GM23248 (cell line): ENCODE results near the gene UST. TPM values are rescaled to one million over a fixed set of nuclear protein-coding genes. Genes with fewer than 3 reads are reported as not detected.

Experiments used
- DNase-seq: peaks from one replicate; pipeline ENCODE4 v3.0.0-alpha.2; 2015
- H2AFZ ChIP-seq: fragments of 200-600 bp; sonication (generic); 2 replicates; pipeline ENCODE4 v1.6.1; 2016; ENCODE audit warnings: antibody characterized with exemption
- H3F3A ChIP-seq: fragments of 200-600 bp; sonication (generic); 2 replicates; pipeline ENCODE4 v1.6.1; 2016; ENCODE audit warnings: mild to moderate bottlenecking, antibody characterized with exemption, mixed run types; ENCODE audit not compliant: insufficient read depth
- H3K27ac ChIP-seq: fragments of 200-600 bp; sonication (generic); 2 replicates; pipeline ENCODE4 v1.5.1; 2016; ENCODE audit warnings: mild to moderate bottlenecking
- H3K27me3 ChIP-seq: fragments of 200-600 bp; sonication (generic); replicated peaks from 2 replicates; pipeline ENCODE4 v1.6.1; 2016; ENCODE audit warnings: mild to moderate bottlenecking; ENCODE audit not compliant: insufficient read depth
- H3K36me3 ChIP-seq: fragments of 200-600 bp; sonication (generic); 2 replicates; pipeline ENCODE4 v1.6.1; 2016; ENCODE audit warnings: low read depth, mild to moderate bottlenecking
- H3K4me1 ChIP-seq: fragments of 200-600 bp; sonication (generic); 2 replicates; pipeline ENCODE4 v1.6.1; 2016; ENCODE audit warnings: mild to moderate bottlenecking; ENCODE audit not compliant: insufficient read depth
- H3K4me2 ChIP-seq: fragments of 200-600 bp; sonication (generic); one replicate; pipeline ENCODE4 v1.6.1; 2016; ENCODE audit warnings: mild to moderate bottlenecking; ENCODE audit not compliant: unreplicated experiment
- H3K4me3 ChIP-seq: fragments of 200-600 bp; sonication (generic); 2 replicates; pipeline ENCODE4 v1.5.1; 2016; ENCODE audit warnings: mild to moderate bottlenecking
- H3K79me2 ChIP-seq: fragments of 200-600 bp; sonication (generic); 2 replicates; pipeline ENCODE4 v1.6.1; 2016; ENCODE audit warnings: mild to moderate bottlenecking; ENCODE audit not compliant: insufficient read depth
- H3K9ac ChIP-seq: fragments of 200-600 bp; sonication (generic); 2 replicates; pipeline ENCODE4 v1.6.1; 2016; ENCODE audit warnings: mild to moderate bottlenecking
- H3K9me2 ChIP-seq: fragments of 200-600 bp; sonication (generic); 2 replicates; pipeline ENCODE4 v1.6.1; 2016; ENCODE audit warnings: mixed run types, mild to moderate bottlenecking, moderate library complexity; ENCODE audit not compliant: insufficient read depth
- H3K9me3 ChIP-seq: fragments of 200-600 bp; sonication (generic); one replicate; pipeline ENCODE4 v1.6.1; 2017; ENCODE audit warnings: low read depth
- H4K20me1 ChIP-seq: fragments of 200-600 bp; sonication (generic); 2 replicates; pipeline ENCODE4 v1.6.0; 2016; ENCODE audit not compliant: insufficient read depth
- EZH2 ChIP-seq: fragments of 200-600 bp; sonication (generic); IDR thresholded peaks from 2 replicates; pipeline ENCODE4 v1.6.1; 2018; ENCODE audit warnings: antibody characterized with exemption, mild to moderate bottlenecking; ENCODE audit not compliant: insufficient read depth, poor library complexity, severe bottlenecking
- EZH2phosphoT487 ChIP-seq: fragments of 200-600 bp; sonication (generic); IDR thresholded peaks from 2 replicates; pipeline ENCODE4 v1.6.1; 2018; ENCODE audit warnings: antibody characterized with exemption, moderate library complexity, mild to moderate bottlenecking, low read depth; ENCODE audit not compliant: insufficient read depth
- WGBS, 2 experiments: methylation state at CpG; one replicate each; pipeline ENCODE4 v1.1.6; 2015 to 2017; ENCODE audit warnings: low lambda C conversion rate in 2 of 2, low coverage in 1 of 2; ENCODE audit errors: missing lambda C conversion rate in 2 of 2; 5-methylcytosine and 5-hydroxymethylcytosine counted together
- in situ Hi-C: fragments of 300-500 bp; cut with MboI; formaldehyde crosslinking; loops from 2 replicates; pipeline ENCODE4 v1.15.0; 2020
- polyA plus RNA-seq: library from polyadenylated mRNA; unstranded; fragments of >200 nt; fragmentation: Nextera tagmentation; extraction: Ambion mirVana; gene quantifications from 2 replicates; pipeline ENCODE4 v1.2.1, GENCODE V29; 2016
- total RNA-seq: library from RNA; depleted of rRNA; stranded (reverse); fragments of >200 nt; shearing (Covaris generic); gene quantifications from 2 replicates; pipeline ENCODE4 v1.2.3, GENCODE V29; 2014

UST gene
- total and polyA plus RNA-seq, 2 experiments from 2014 or later = 10.1 to 23.3 TPM

DNA sequence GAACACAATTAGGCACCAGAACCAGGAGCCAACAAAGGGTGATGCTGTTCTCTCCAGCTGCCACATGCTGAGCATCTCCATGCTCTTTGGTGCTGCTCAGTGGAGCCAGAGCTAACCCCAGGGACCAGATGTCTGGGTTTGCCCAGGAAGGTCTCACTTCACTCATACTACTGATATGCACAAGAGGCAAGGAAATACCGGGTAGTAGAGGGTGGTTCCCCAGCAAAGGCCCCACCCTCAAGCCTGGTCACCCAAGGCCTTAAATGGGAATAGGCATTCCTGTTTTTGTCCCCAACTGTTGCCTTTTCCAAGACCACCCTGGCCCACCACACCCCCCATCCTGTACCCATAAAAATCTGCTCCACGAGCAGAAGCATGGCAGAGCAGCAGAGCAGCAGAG is 366.1 kb downstream of the UST start:
- in situ Hi-C loops = no loop called here
- Histone ChIP-seq H4K20me1 (no peaks in the 10 kb centered on the region), H3K27me3 (peaks cover 17% of the 10 kb centered on the region), H3K9me2 (no peaks in the 10 kb centered on the region), H3K36me3 (no peaks in the 10 kb centered on the region), H3K4me1 (no peaks in the 10 kb centered on the region), H3K9me3 (no peaks in the 10 kb centered on the region), H3K4me3 (no peak overlapping the region), H3K4me2 (no peak overlapping the region), H3F3A (no peaks in the 10 kb centered on the region), H3K9ac (no peak overlapping the region), H2AFZ (no peak overlapping the region), H3K27ac (no peak overlapping the region), H3K79me2 (no peaks in the 10 kb centered on the region)
- WGBS, 2 experiments = 47 to 72% methylated on average over 2 of the region's 2 CpGs
- DNase-seq = no peak
- TF ChIP-seq EZH2phosphoT487 (no peak), EZH2 (no peak)

DNA sequence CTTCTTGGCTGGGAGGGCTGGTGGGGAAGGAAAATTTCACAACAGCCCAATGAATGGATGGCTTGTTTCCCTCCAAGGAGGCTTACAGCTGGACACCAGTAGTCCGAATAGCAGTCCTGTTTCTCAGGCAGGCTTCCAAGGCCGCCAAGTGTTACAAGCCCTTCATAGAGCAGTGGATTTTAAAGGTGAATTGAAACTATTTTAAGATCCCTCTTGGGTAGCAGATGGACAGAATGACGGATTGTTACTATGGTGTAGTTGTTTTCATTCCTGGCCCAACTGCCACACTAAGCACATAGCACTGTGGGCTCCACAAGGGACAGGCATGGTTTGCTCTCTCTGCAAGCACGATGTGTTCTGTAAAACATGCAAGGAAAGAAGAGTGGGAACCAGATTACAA is 367.3 kb downstream of the UST start:
- Histone ChIP-seq H3K27ac (no peak overlapping the region), H3K4me1 (no peaks in the 10 kb centered on the region), H3K79me2 (no peaks in the 10 kb centered on the region), H3K9ac (no peak overlapping the region), H3K9me3 (no peaks in the 10 kb centered on the region), H3K4me3 (no peak overlapping the region), H3K9me2 (no peaks in the 10 kb centered on the region), H3K4me2 (no peak overlapping the region), H3K36me3 (no peaks in the 10 kb centered on the region), H3K27me3 (peaks cover 17% of the 10 kb centered on the region), H3F3A (no peaks in the 10 kb centered on the region), H2AFZ (no peak overlapping the region), H4K20me1 (no peaks in the 10 kb centered on the region)
- WGBS, 2 experiments = 67 to 78% methylated on average over 4 of the region's 4 CpGs
- no peak for DNase-seq
- TF ChIP-seq EZH2phosphoT487 (no peak), EZH2 (no peak)
- in situ Hi-C loops = no loop called here

DNA sequence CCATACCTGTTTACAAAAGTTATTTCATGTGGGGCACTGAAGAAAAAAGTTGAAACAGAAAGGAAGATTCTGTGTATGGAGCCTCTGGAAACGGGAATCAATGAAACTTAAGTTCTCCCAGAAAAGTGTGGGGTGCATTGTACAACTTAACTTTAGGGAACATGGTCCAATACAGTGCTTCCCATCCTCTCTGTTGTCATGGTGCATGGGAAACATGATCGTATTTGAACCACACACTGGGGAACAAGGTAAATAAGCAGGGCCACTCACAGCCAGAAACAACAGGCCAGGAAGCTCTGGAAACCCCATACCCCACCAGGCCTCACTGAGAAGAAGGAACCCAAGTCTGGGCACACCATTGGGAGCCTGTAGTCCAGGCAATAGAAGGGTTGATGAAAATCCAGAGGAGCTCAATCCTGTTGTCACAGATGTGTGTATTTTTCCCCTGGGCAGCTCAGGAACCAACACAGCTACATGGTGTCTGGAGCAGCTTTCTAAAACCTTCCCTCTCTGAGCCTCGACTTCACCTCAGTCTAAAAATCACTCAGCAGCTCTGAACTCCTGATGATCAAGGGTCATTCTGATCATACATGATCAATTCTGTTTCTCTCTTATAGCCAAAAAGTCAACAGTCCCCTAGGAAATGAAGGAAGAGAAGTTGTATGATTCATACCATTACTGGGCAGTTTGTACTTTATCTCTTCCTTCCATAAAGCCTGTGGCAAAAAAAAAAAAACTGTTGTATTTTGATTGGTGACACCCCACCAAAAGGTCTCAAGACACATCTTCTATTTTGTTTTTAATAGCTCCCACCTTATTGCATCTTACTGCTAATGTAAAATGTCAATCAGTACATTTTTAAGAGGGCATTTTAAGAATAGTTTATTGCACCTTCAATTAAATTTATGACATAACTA is 372.2 kb downstream of the UST start:
- H3K79me2 ChIP-seq = no peaks in the 10 kb centered on the region
- in situ Hi-C loops = no loop called here
- no peak for TF ChIP-seq EZH2
- no peak for TF ChIP-seq EZH2phosphoT487
- DNase-seq = peak; percentile 28
- H3K4me3 ChIP-seq = no peak overlapping the region
- no peak overlapping the region for H3K27ac ChIP-seq
- WGBS, 2 experiments = 55 to 60% methylated on average over 3 of the region's 3 CpGs
- H3K4me1 ChIP-seq = no peaks in the 10 kb centered on the region
- H3K36me3 ChIP-seq = no peaks in the 10 kb centered on the region
- no peak overlapping the region for H3K4me2 ChIP-seq
- H4K20me1 ChIP-seq = no peaks in the 10 kb centered on the region
- H2AFZ ChIP-seq = no peak overlapping the region
- no peak overlapping the region for H3K9ac ChIP-seq
- no peaks in the 10 kb centered on the region for H3K9me3 ChIP-seq
- no peaks in the 10 kb centered on the region for H3K9me2 ChIP-seq
- H3K27me3 ChIP-seq = peaks cover 17% of the 10 kb centered on the region; the same call in 1 of the 2 replicates
- H3F3A ChIP-seq = no peaks in the 10 kb centered on the region

DNA sequence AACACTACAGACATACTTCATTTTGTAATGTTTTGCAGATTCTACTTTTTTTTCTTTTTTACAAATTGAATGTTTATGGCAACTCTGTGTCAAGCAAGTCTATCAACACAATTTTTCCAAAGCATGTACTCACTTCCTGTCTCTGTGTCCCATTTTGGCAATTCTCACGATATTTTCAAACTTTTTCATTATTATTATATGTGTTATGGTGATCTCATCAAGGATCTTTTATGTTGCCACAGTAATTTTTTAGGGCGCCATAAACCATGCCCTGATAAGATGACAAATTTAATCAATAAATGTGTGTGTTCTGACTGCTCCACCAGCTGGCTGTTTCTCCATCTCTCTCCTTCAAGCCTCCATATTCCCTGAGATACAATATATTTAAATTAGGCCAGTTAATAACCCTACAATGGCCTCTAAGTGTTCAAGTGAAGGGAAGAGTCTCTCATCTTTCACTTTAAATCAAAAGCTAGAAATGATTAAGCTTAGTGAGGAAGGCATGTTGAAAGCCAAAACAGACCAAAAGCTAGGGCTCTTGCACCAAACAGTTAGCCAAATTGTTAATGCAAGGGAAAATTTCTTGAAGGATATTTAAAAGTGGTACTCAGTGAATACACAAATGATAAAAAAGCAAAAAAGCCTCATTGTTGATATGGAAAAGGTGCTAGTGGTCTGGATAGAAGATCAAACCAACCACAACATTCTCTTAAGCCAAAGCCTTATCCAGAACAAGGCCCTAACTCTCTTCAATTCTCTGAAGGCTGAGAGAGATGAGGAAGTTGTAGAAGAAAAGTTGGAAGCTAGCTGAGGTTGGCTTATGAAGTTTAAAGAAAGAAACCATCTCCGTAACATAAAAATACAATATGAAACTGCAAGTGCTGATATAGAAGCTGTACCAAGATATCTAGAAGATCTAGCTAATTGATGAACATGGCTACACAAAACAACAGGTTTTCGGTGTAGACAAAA is 376.3 kb downstream of the UST start:
- no peaks in the 10 kb centered on the region for H3K9me2 ChIP-seq
- in situ Hi-C loops = no loop called here
- TF ChIP-seq EZH2phosphoT487 (no peak), EZH2 (no peak)
- WGBS, 2 experiments = 53 to 56% methylated on average over 4 of the region's 4 CpGs
- no peaks in the 10 kb centered on the region for H3K79me2 ChIP-seq
- no peak overlapping the region for H2AFZ ChIP-seq
- H3K9me3 ChIP-seq = no peaks in the 10 kb centered on the region
- H3K4me2 ChIP-seq = no peak overlapping the region
- H3K4me1 ChIP-seq = peaks cover 8% of the 10 kb centered on the region; the same call in 1 of the 2 replicates
- H3K9ac ChIP-seq = no peak overlapping the region
- no peak overlapping the region for H3K27ac ChIP-seq
- H4K20me1 ChIP-seq = no peaks in the 10 kb centered on the region
- H3K4me3 ChIP-seq = no peak overlapping the region
- DNase-seq = no peak
- H3K27me3 ChIP-seq = no peaks in the 10 kb centered on the region
- peaks cover 14% of the 10 kb centered on the region; the same call in 1 of the 2 replicates for H3F3A ChIP-seq
- H3K36me3 ChIP-seq = no peaks in the 10 kb centered on the region
